NCI-H345 treated with DMSO at 0.1 percent for 48 hours (cell line): ENCODE measurements around the gene SLC35G3.
"Not testable (repeated sequence)": the region's sequence is repeated elsewhere in the genome, so short reads cannot be mapped to it uniquely, and the experiment has no call there.

Source experiments
- DNase-seq: peaks from one replicate; lab custom pipeline; 2025; ENCODE audit not compliant: unreplicated experiment; lab: John Stamatoyannopoulos, UW

SLC35G3 gene

GRCh38 chr17:35166526-35166925, 27.7 kb downstream of the SLC35G3 start:
- no peak for DNase-seq

GRCh38 chr17:35164716-35165115, 29.5 kb downstream of the SLC35G3 start:
- no peak for DNase-seq

- DNase-seq, result no peak
These were observed 30.3 kb downstream of the SLC35G3 start for GRCh38 chr17:35163886-35164285.

- DNase-seq, result no peak
These were observed 31.4 kb downstream of the SLC35G3 start for GRCh38 chr17:35162755-35163154.

- no peak for DNase-seq
These were observed 32.9 kb downstream of the SLC35G3 start for GRCh38 chr17:35161281-35161761.

GRCh38 chr17:35160354-35161201, 33.6 kb downstream of the SLC35G3 start:
- no peak for DNase-seq

GRCh38 chr17:35159940-35160339, 34.3 kb downstream of the SLC35G3 start:
- DNase-seq, result no peak

- DNase-seq, result no peak
These were observed 38.9 kb downstream of the SLC35G3 start for GRCh38 chr17:35155246-35155645.

GRCh38 chr17:35154196-35155165, 39.7 kb downstream of the SLC35G3 start:
- DNase-seq, result no peak

- DNase-seq, result no peak
These were observed 41.6 kb downstream of the SLC35G3 start for GRCh38 chr17:35152421-35153140.

- not testable (repeated sequence) for DNase-seq
These were observed 43.1 kb downstream of the SLC35G3 start for GRCh38 chr17:35151080-35151479.

- DNase-seq, result no peak
These were observed 44.3 kb downstream of the SLC35G3 start for GRCh38 chr17:35149941-35150340.

GRCh38 chr17:35148144-35148543, 46.0 kb downstream of the SLC35G3 start:
- no peak for DNase-seq

- no peak for DNase-seq
These were observed 46.8 kb downstream of the SLC35G3 start, which contains the start of gene UNC45B for GRCh38 chr17:35147375-35147905. Gene UNC45B, plus strand, starts transcription at chr17:35147817. Its CDS starts 447 bp downstream, at chr17:35148264.

- DNase-seq, result no peak
These were observed 47.9 kb downstream of the SLC35G3 start for GRCh38 chr17:35146214-35146833.

GRCh38 chr17:35144840-35145239, 49.4 kb downstream of the SLC35G3 start:
- no peak for DNase-seq
